ENCODE data around the gene B4GALT5.

B4GALT5 gene

DNA sequence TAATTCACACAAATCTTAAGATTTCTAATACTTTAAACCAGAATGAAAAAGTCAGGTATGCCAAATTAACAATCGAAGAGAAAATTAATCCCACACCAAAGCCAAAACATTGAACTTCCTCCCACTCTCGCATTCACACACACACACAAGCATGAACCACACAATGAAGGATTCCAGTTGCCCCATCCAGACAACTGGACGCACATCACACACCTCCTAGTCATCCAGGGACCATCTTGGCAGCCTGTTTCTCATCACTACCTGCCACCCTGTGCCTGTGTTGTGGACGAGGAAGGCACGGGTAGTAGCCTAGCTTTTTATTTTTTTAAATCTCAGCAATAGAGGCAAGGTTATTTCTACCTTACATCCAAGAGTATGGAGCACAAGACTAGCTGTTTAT lies 15.2 kb downstream of the B4GALT5 start:
- TF ChIP-seq TAF1 (IDR thresholded peaks at IDR 0.05; ENCODE audit: borderline replicate concordance, insufficient read depth, low read length) (no peak), SIN3A (IDR thresholded peaks at IDR 0.05; ENCODE audit: borderline replicate concordance, insufficient read depth, low read length) (no peak), FOXP2 (optimal IDR thresholded peaks at IDR 0.05; ENCODE audit: borderline replicate concordance, extremely low read depth, extremely low read length, insufficient read depth) (no peak), POLR2AphosphoS5 (IDR thresholded peaks at IDR 0.05; ENCODE audit: low read depth, low read length) (no peak)
- TF ChIP-seq, protein P1, sequence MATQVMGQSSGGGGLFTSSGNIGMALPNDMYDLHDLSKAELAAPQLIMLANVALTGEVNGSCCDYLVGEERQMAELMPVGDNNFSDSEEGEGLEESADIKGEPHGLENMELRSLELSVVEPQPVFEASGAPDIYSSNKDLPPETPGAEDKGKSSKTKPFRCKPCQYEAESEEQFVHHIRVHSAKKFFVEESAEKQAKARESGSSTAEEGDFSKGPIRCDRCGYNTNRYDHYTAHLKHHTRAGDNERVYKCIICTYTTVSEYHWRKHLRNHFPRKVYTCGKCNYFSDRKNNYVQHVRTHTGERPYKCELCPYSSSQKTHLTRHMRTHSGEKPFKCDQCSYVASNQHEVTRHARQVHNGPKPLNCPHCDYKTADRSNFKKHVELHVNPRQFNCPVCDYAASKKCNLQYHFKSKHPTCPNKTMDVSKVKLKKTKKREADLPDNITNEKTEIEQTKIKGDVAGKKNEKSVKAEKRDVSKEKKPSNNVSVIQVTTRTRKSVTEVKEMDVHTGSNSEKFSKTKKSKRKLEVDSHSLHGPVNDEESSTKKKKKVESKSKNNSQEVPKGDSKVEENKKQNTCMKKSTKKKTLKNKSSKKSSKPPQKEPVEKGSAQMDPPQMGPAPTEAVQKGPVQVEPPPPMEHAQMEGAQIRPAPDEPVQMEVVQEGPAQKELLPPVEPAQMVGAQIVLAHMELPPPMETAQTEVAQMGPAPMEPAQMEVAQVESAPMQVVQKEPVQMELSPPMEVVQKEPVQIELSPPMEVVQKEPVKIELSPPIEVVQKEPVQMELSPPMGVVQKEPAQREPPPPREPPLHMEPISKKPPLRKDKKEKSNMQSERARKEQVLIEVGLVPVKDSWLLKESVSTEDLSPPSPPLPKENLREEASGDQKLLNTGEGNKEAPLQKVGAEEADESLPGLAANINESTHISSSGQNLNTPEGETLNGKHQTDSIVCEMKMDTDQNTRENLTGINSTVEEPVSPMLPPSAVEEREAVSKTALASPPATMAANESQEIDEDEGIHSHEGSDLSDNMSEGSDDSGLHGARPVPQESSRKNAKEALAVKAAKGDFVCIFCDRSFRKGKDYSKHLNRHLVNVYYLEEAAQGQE (IDR thresholded peaks at IDR 0.05; ENCODE audit: insufficient read depth in 1 of 2, low read depth in 2 of 2, low read length in 2 of 2), result no peak

DNA sequence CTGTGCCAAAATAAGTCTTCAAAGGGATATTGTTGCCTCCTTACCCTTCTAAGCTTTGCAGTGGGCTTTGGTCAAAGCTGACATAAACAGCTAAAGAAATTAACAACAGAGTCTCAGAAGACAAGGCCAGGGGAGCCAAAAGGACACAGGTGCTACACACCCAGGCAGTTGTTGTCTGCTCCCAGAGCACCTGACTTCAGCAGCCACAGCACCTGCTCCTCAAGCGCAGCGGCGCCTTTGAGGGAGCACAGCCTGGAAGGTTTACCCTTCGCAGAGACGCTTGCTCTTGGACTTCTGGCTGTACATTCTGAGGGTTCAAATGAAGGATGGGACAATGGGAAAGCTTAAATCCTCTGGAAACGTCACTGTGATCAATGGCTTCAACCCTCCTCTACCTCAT lies 16.6 kb downstream of the B4GALT5 start:
- TF ChIP-seq FOXP2 (optimal IDR thresholded peaks at IDR 0.05; ENCODE audit: borderline replicate concordance, extremely low read depth, extremely low read length, insufficient read depth) (no peak), POLR2AphosphoS5 (IDR thresholded peaks at IDR 0.05; ENCODE audit: low read depth, low read length) (no peak), TAF1 (IDR thresholded peaks at IDR 0.05; ENCODE audit: borderline replicate concordance, insufficient read depth, low read length) (no peak), SIN3A (IDR thresholded peaks at IDR 0.05; ENCODE audit: borderline replicate concordance, insufficient read depth, low read length) (no peak)
- TF ChIP-seq, protein P1 (IDR thresholded peaks at IDR 0.05; ENCODE audit: insufficient read depth in 1 of 2, low read depth in 2 of 2, low read length in 2 of 2), result no peak

DNA sequence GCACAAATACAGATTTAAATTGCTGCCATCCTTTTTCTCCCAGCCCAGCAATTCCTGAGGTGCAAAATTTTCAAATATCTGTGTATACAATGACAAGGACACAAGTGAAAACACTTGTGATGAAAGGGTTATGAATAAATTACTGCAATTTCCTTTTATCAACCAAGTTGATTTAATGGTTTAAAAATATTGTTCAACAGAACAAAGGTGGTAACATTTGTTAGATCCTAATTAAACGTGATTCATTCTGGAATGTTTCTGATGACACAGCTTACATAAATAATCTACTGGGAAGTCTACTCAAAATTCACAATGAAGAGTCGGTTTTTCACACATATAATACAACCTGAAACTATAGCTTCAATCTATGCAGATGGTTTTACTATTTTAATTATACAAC lies 17.1 kb downstream of the B4GALT5 start:
- TF ChIP-seq TAF1 (IDR thresholded peaks at IDR 0.05; ENCODE audit: borderline replicate concordance, insufficient read depth, low read length) (no peak), SIN3A (IDR thresholded peaks at IDR 0.05; ENCODE audit: borderline replicate concordance, insufficient read depth, low read length) (no peak), FOXP2 (optimal IDR thresholded peaks at IDR 0.05; ENCODE audit: borderline replicate concordance, extremely low read depth, extremely low read length, insufficient read depth) (no peak), POLR2AphosphoS5 (IDR thresholded peaks at IDR 0.05; ENCODE audit: low read depth, low read length) (no peak)
- TF ChIP-seq, protein P1 (IDR thresholded peaks at IDR 0.05; ENCODE audit: insufficient read depth in 1 of 2, low read depth in 2 of 2, low read length in 2 of 2), result no peak

DNA sequence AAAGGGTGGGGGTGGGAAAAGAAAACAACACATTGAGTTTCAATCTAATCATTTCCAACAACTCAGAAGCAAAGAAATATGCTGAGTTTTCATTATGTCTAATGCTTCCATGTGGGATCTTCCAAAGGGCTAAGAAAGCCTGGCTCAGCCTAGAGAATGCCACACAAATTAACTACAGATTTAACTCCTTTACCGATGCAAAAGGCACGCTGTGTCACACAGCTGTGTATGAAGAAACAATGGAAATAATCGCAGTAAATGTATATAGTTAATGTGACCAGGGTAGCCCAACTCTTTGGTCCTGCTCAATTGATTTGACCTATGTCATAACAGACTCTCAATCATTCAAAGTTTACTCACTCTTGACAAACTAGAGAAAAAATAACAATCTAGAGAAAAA lies 17.8 kb downstream of the B4GALT5 start:
- TF ChIP-seq TAF1 (IDR thresholded peaks at IDR 0.05; ENCODE audit: borderline replicate concordance, insufficient read depth, low read length) (no peak), SIN3A (IDR thresholded peaks at IDR 0.05; ENCODE audit: borderline replicate concordance, insufficient read depth, low read length) (no peak), FOXP2 (optimal IDR thresholded peaks at IDR 0.05; ENCODE audit: borderline replicate concordance, extremely low read depth, extremely low read length, insufficient read depth) (no peak), POLR2AphosphoS5 (IDR thresholded peaks at IDR 0.05; ENCODE audit: low read depth, low read length) (no peak)
- TF ChIP-seq, protein P1 (IDR thresholded peaks at IDR 0.05; ENCODE audit: insufficient read depth in 1 of 2, low read depth in 2 of 2, low read length in 2 of 2), result no peak

All from PFSK-1 (cell line).